T-helper 1 cell treated with Interleukin-12 subunit alpha and Interleukin-12 subunit beta and Interleukin-4 antibody, amounts not matched to agents 30 μg/mL and 1 μg/mL, for 36 hours (primary cell): ENCODE measurements around the gene S100A2.
"Not testable (repeated sequence)": the region's sequence is repeated elsewhere in the genome, so short reads cannot be mapped to it uniquely, and the experiment has no call there.

ENCODE experiments used
- H3K27ac Mint-ChIP-seq: one replicate; pipeline ENCODE4 v1.8.0; 2021; ENCODE audit warnings: mild to moderate bottlenecking, mixed read lengths
- H3K27me3 Mint-ChIP-seq: one replicate; pipeline ENCODE4 v1.8.0; 2021; ENCODE audit warnings: low read depth, mixed read lengths
- H3K36me3 Mint-ChIP-seq: one replicate; pipeline ENCODE4 v1.8.0; 2021; ENCODE audit warnings: low read depth, mixed read lengths
- H3K4me1 Mint-ChIP-seq: one replicate; pipeline ENCODE4 v1.8.0; 2021; ENCODE audit warnings: low read depth, mixed read lengths
- H3K4me3 Mint-ChIP-seq: one replicate; pipeline ENCODE4 v1.8.0; 2021; ENCODE audit warnings: mild to moderate bottlenecking, moderate library complexity, mixed read lengths
- H3K9me3 Mint-ChIP-seq: one replicate; pipeline ENCODE4 v1.8.0; 2021; ENCODE audit warnings: mixed read lengths

S100A2 gene

GRCh38 chr1:153607381-153607780 is 41.7 kb upstream of the S100A2 start:
- Mint-ChIP-seq H3K4me1 (peaks cover 5% of the 10 kb centered on the region), H3K27ac (no peak overlapping the region), H3K36me3 (no peaks in the 10 kb centered on the region)

GRCh38 chr1:153606194-153606593 is 40.5 kb upstream of the S100A2 start:
- Mint-ChIP-seq H3K36me3 (no peaks in the 10 kb centered on the region), H3K9me3 (no peaks in the 10 kb centered on the region), H3K27me3 (no peaks in the 10 kb centered on the region), H3K27ac (no peak overlapping the region), H3K4me3 (no peak overlapping the region), H3K4me1 (peaks cover 8% of the 10 kb centered on the region)

More at GRCh38 chr1:153607381-153607780, 41.7 kb upstream of the S100A2 start:
- no peak overlapping the region for H3K4me3 Mint-ChIP-seq
- no peaks in the 10 kb centered on the region for H3K27me3 Mint-ChIP-seq
- no peaks in the 10 kb centered on the region for H3K9me3 Mint-ChIP-seq

- no peaks in the 10 kb centered on the region for H3K36me3 Mint-ChIP-seq
- H3K4me1 Mint-ChIP-seq: peaks cover 15% of the 10 kb centered on the region
- no peak overlapping the region for H3K27ac Mint-ChIP-seq
- no peaks in the 10 kb centered on the region for H3K9me3 Mint-ChIP-seq
- H3K4me3 Mint-ChIP-seq: no peak overlapping the region
- no peaks in the 10 kb centered on the region for H3K27me3 Mint-ChIP-seq
Observed at GRCh38 chr1:153602749-153603148, 37.1 kb upstream of the S100A2 start.

GRCh38 chr1:153599847-153600246 is 34.2 kb upstream of the S100A2 start:
- no peak overlapping the region for H3K27ac Mint-ChIP-seq
- no peaks in the 10 kb centered on the region for H3K27me3 Mint-ChIP-seq
- no peaks in the 10 kb centered on the region for H3K9me3 Mint-ChIP-seq
- peaks cover 16% of the 10 kb centered on the region for H3K4me1 Mint-ChIP-seq
- no peak overlapping the region for H3K4me3 Mint-ChIP-seq
- no peaks in the 10 kb centered on the region for H3K36me3 Mint-ChIP-seq

- peaks cover 16% of the 10 kb centered on the region for H3K4me1 Mint-ChIP-seq
- H3K36me3 Mint-ChIP-seq: no peaks in the 10 kb centered on the region
- no peak overlapping the region for H3K4me3 Mint-ChIP-seq
- H3K27me3 Mint-ChIP-seq: no peaks in the 10 kb centered on the region
- peak overlapping the region; percentile 18 for H3K27ac Mint-ChIP-seq
- H3K9me3 Mint-ChIP-seq: no peaks in the 10 kb centered on the region
Observed at GRCh38 chr1:153598309-153599172, 32.9 kb upstream of the S100A2 start.

- Mint-ChIP-seq H3K27ac (no peak overlapping the region), H3K36me3 (no peaks in the 10 kb centered on the region), H3K4me3 (no peak overlapping the region), H3K9me3 (no peaks in the 10 kb centered on the region), H3K27me3 (no peaks in the 10 kb centered on the region), H3K4me1 (peaks cover 11% of the 10 kb centered on the region)
Observed at GRCh38 chr1:153597206-153597605, 31.6 kb upstream of the S100A2 start.

- no peaks in the 10 kb centered on the region for H3K36me3 Mint-ChIP-seq
- H3K4me1 Mint-ChIP-seq: peaks cover 2% of the 10 kb centered on the region
- peaks cover 2% of the 10 kb centered on the region for H3K27me3 Mint-ChIP-seq
- no peak overlapping the region for H3K27ac Mint-ChIP-seq
- H3K4me3 Mint-ChIP-seq: no peak overlapping the region
- H3K9me3 Mint-ChIP-seq: no peaks in the 10 kb centered on the region
Observed at GRCh38 chr1:153592748-153593147, 27.1 kb upstream of the S100A2 start.

GRCh38 chr1:153588482-153588881 is 22.8 kb upstream of the S100A2 start:
- Mint-ChIP-seq H3K4me1 (no peaks in the 10 kb centered on the region), H3K27me3 (peaks cover 23% of the 10 kb centered on the region), H3K9me3 (no peaks in the 10 kb centered on the region), H3K27ac (no peak overlapping the region), H3K36me3 (no peaks in the 10 kb centered on the region), H3K4me3 (no peak overlapping the region)

GRCh38 chr1:153588033-153588432 is 22.4 kb upstream of the S100A2 start:
- not testable (repeated sequence) for H3K4me3 Mint-ChIP-seq, H3K4me1 Mint-ChIP-seq, H3K36me3 Mint-ChIP-seq, H3K9me3 Mint-ChIP-seq, H3K27ac Mint-ChIP-seq
- H3K27me3 Mint-ChIP-seq: peaks cover 23% of the 10 kb centered on the region

- H3K4me3 Mint-ChIP-seq: no peak overlapping the region
- H3K4me1 Mint-ChIP-seq: no peaks in the 10 kb centered on the region
- no peak overlapping the region for H3K27ac Mint-ChIP-seq
- H3K9me3 Mint-ChIP-seq: no peaks in the 10 kb centered on the region
- H3K27me3 Mint-ChIP-seq: peaks cover 23% of the 10 kb centered on the region
- no peaks in the 10 kb centered on the region for H3K36me3 Mint-ChIP-seq
Observed at GRCh38 chr1:153587314-153587713, 21.7 kb upstream of the S100A2 start.

GRCh38 chr1:153586347-153586746 is 20.7 kb upstream of the S100A2 start:
- Mint-ChIP-seq H3K27me3 (peaks cover 23% of the 10 kb centered on the region), H3K27ac (no peak overlapping the region), H3K4me3 (no peak overlapping the region), H3K36me3 (no peaks in the 10 kb centered on the region), H3K9me3 (no peaks in the 10 kb centered on the region), H3K4me1 (no peaks in the 10 kb centered on the region)

- no peaks in the 10 kb centered on the region for H3K9me3 Mint-ChIP-seq
- H3K4me1 Mint-ChIP-seq: no peaks in the 10 kb centered on the region
- H3K36me3 Mint-ChIP-seq: no peaks in the 10 kb centered on the region
- no peak overlapping the region for H3K27ac Mint-ChIP-seq
- H3K4me3 Mint-ChIP-seq: no peak overlapping the region
- peaks cover 23% of the 10 kb centered on the region for H3K27me3 Mint-ChIP-seq
Observed at GRCh38 chr1:153585006-153585405, 19.4 kb upstream of the S100A2 start.

- H3K4me1 Mint-ChIP-seq: no peaks in the 10 kb centered on the region
- no peaks in the 10 kb centered on the region for H3K9me3 Mint-ChIP-seq
- H3K36me3 Mint-ChIP-seq: no peaks in the 10 kb centered on the region
- H3K27ac Mint-ChIP-seq: no peak overlapping the region
- peaks cover 30% of the 10 kb centered on the region for H3K27me3 Mint-ChIP-seq
- H3K4me3 Mint-ChIP-seq: no peak overlapping the region
Observed at GRCh38 chr1:153583976-153584375, 18.3 kb upstream of the S100A2 start.

GRCh38 chr1:153583514-153583913 is 17.9 kb upstream of the S100A2 start:
- peaks cover 35% of the 10 kb centered on the region for H3K27me3 Mint-ChIP-seq
- not testable (repeated sequence) for H3K27ac Mint-ChIP-seq, H3K9me3 Mint-ChIP-seq, H3K4me1 Mint-ChIP-seq, H3K4me3 Mint-ChIP-seq, H3K36me3 Mint-ChIP-seq

- H3K4me3 Mint-ChIP-seq, H3K27ac Mint-ChIP-seq, H3K36me3 Mint-ChIP-seq, H3K9me3 Mint-ChIP-seq, H3K4me1 Mint-ChIP-seq: not testable (repeated sequence)
- peaks cover 40% of the 10 kb centered on the region for H3K27me3 Mint-ChIP-seq
Observed at GRCh38 chr1:153582836-153583235, 17.2 kb upstream of the S100A2 start.
